ENCODE data around the gene TMEM245.

TMEM245 gene

DNA sequence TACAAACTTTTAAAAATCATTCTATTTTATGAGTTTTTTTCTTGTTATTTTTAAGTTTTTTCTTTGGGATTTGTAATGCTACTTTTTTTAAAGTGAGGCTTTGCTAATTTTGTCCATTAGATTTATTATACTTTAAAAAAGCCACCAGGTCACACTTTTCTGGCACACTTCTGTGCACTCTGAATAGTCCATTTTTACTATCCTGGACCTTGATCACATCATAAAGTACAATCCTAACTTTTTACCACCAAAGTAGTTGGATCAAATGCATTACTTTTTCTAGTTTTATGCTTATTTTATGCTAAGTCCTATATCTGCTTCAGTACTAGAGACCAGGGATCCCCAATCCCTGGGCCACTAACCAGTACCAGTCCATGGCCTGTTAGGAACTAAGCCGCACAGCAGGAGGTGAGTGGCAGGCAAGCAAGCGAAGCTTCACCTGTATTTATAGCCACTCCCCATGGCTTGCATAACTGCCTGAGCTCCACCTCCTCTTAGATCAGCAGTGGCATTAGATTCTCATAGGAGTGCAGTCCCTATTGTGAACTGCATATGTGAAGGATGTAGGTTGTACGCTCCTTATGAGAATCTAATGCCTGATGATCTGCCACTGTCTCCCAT, 31.3 kb upstream of the TMEM245 start:
- no peak overlapping the region for H3K4me2 ChIP-seq (ENCODE audit: low read length)
- TF ChIP-seq CTCF (IDR thresholded peaks at IDR 0.05; ENCODE audit: low read length) (no peak), EZH2 (IDR thresholded peaks at IDR 0.05; ENCODE audit: borderline replicate concordance, low read length) (no peak)
- no peak overlapping the region for H3K9ac ChIP-seq (ENCODE audit: low read length)
- no peaks in the 10 kb centered on the region for H3K9me2 ChIP-seq (ENCODE audit: low read depth, low read length)
- H3K79me2 ChIP-seq (ENCODE audit: insufficient read depth, low read length): no peaks in the 10 kb centered on the region
- H3F3A ChIP-seq (ENCODE audit: insufficient read depth, low read length): no peaks in the 10 kb centered on the region
- H3K4me1 ChIP-seq (ENCODE audit: insufficient read depth, low read length, severe bottlenecking): no peaks in the 10 kb centered on the region
- H3K27ac ChIP-seq (ENCODE audit: low read depth, low read length, poor library complexity, severe bottlenecking): no peak overlapping the region
- no peaks in the 10 kb centered on the region for H4K20me1 ChIP-seq (ENCODE audit: insufficient read depth, low read length)
- no peak overlapping the region for H3K4me3 ChIP-seq (ENCODE audit: low read depth, low read length, poor library complexity, severe bottlenecking)
- H2AFZ ChIP-seq (ENCODE audit: low read length): no peak overlapping the region
- H3K27me3 ChIP-seq (ENCODE audit: insufficient read depth, low read length): no peaks in the 10 kb centered on the region; the same call in 1 of the 2 replicates
- no peaks in the 10 kb centered on the region for H3K9me3 ChIP-seq (ENCODE audit: low read length)
- H3K36me3 ChIP-seq (ENCODE audit: insufficient read depth, low read length): no peaks in the 10 kb centered on the region

DNA sequence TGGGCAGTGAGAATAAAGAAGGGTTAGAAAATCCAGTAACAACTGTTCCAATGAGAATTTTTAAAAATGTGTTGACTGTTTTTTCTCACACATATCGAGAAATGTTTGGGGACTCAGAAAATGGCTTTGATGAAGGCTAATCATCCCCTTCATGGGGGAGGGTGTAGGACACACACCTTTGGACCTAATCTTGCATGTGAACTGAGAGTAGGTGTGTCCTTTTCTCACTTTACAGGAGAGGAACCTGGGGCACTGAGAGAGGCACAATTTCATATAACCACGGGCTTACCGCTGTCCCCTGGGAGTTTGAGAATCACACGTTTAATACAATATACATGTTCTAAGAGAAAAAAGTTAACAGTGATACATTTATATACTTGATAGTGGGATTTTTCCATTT, 30.0 kb upstream of the TMEM245 start:
- Histone ChIP-seq H3K9me2 (ENCODE audit: low read depth, low read length) (no peaks in the 10 kb centered on the region), H3K9me3 (ENCODE audit: low read length) (no peaks in the 10 kb centered on the region), H3K36me3 (ENCODE audit: insufficient read depth, low read length) (no peaks in the 10 kb centered on the region), H4K20me1 (ENCODE audit: insufficient read depth, low read length) (no peaks in the 10 kb centered on the region), H3K4me2 (ENCODE audit: low read length) (no peak overlapping the region), H3K4me1 (ENCODE audit: insufficient read depth, low read length, severe bottlenecking) (no peaks in the 10 kb centered on the region), H3K27me3 (ENCODE audit: insufficient read depth, low read length) (no peaks in the 10 kb centered on the region; the same call in 1 of the 2 replicates), H3K4me3 (ENCODE audit: low read depth, low read length, poor library complexity, severe bottlenecking) (no peak overlapping the region), H3K9ac (ENCODE audit: low read length) (no peak overlapping the region), H3K79me2 (ENCODE audit: insufficient read depth, low read length) (no peaks in the 10 kb centered on the region), H3K27ac (ENCODE audit: low read depth, low read length, poor library complexity, severe bottlenecking) (no peak overlapping the region), H2AFZ (ENCODE audit: low read length) (no peak overlapping the region), H3F3A (ENCODE audit: insufficient read depth, low read length) (no peaks in the 10 kb centered on the region)
- TF ChIP-seq CTCF (IDR thresholded peaks at IDR 0.05; ENCODE audit: low read length) (no peak), EZH2 (IDR thresholded peaks at IDR 0.05; ENCODE audit: borderline replicate concordance, low read length) (no peak)

- no peaks in the 10 kb centered on the region for H3K9me2 ChIP-seq (ENCODE audit: low read depth, low read length)
- H3K36me3 ChIP-seq (ENCODE audit: insufficient read depth, low read length): no peaks in the 10 kb centered on the region
- H3K27me3 ChIP-seq (ENCODE audit: insufficient read depth, low read length): no peaks in the 10 kb centered on the region; the same call in 1 of the 2 replicates
- H3K4me3 ChIP-seq (ENCODE audit: low read depth, low read length, poor library complexity, severe bottlenecking): no peak overlapping the region
- H3K9me3 ChIP-seq (ENCODE audit: low read length): no peaks in the 10 kb centered on the region
- H4K20me1 ChIP-seq (ENCODE audit: insufficient read depth, low read length): no peaks in the 10 kb centered on the region
- no peak overlapping the region for H3K9ac ChIP-seq (ENCODE audit: low read length)
- TF ChIP-seq CTCF (IDR thresholded peaks at IDR 0.05; ENCODE audit: low read length) (no peak), EZH2 (IDR thresholded peaks at IDR 0.05; ENCODE audit: borderline replicate concordance, low read length) (no peak)
- H3K4me1 ChIP-seq (ENCODE audit: insufficient read depth, low read length, severe bottlenecking): no peaks in the 10 kb centered on the region
- no peak overlapping the region for H3K27ac ChIP-seq (ENCODE audit: low read depth, low read length, poor library complexity, severe bottlenecking)
- H3F3A ChIP-seq (ENCODE audit: insufficient read depth, low read length): no peaks in the 10 kb centered on the region
- no peak overlapping the region for H2AFZ ChIP-seq (ENCODE audit: low read length)
- no peak overlapping the region for H3K4me2 ChIP-seq (ENCODE audit: low read length)
- no peaks in the 10 kb centered on the region for H3K79me2 ChIP-seq (ENCODE audit: insufficient read depth, low read length)
Measured at GRCh38 chr9:109149089-109149488, 29.3 kb upstream of the TMEM245 start.

Data from OCI-LY1 (cell line).